IPS-20b (cell line): ENCODE measurements around the gene CAMKK1.
"Not testable (repeated sequence)": the region's sequence is repeated elsewhere in the genome, so short reads cannot be mapped to it uniquely, and the experiment has no call there.

Experiments used
- H3K27ac ChIP-seq: one replicate; pipeline ENCODE4 v1.5.1; 2013; ENCODE audit warnings: low read length
- H3K27me3 ChIP-seq: 2 replicates; pipeline ENCODE4 v1.6.1; 2013; ENCODE audit warnings: mild to moderate bottlenecking, low read length, inconsistent platforms; ENCODE audit not compliant: insufficient read depth
- H3K36me3 ChIP-seq: 2 replicates; pipeline ENCODE4 v1.6.1; 2013; ENCODE audit warnings: low read depth, mild to moderate bottlenecking, inconsistent platforms, low read length, moderate library complexity; ENCODE audit not compliant: insufficient read depth
- H3K4me1 ChIP-seq: 2 replicates; pipeline ENCODE4 v1.6.1; 2013; ENCODE audit warnings: mild to moderate bottlenecking, control low read depth, inconsistent platforms, low read length, moderate library complexity; ENCODE audit not compliant: insufficient read depth
- H3K4me3 ChIP-seq: 2 replicates; pipeline ENCODE4 v1.5.1; 2013; ENCODE audit warnings: mild to moderate bottlenecking, low read length, inconsistent platforms
- H3K9ac ChIP-seq: 2 replicates; pipeline ENCODE4 v1.6.1; 2013; ENCODE audit warnings: low read depth, mild to moderate bottlenecking, inconsistent platforms, low read length, moderate library complexity
- H3K9me3 ChIP-seq: 2 replicates; pipeline ENCODE4 v1.6.1; 2013; ENCODE audit warnings: mild to moderate bottlenecking, low read depth, low read length, inconsistent platforms; ENCODE audit not compliant: insufficient read depth

The CAMKK1 gene

DNA sequence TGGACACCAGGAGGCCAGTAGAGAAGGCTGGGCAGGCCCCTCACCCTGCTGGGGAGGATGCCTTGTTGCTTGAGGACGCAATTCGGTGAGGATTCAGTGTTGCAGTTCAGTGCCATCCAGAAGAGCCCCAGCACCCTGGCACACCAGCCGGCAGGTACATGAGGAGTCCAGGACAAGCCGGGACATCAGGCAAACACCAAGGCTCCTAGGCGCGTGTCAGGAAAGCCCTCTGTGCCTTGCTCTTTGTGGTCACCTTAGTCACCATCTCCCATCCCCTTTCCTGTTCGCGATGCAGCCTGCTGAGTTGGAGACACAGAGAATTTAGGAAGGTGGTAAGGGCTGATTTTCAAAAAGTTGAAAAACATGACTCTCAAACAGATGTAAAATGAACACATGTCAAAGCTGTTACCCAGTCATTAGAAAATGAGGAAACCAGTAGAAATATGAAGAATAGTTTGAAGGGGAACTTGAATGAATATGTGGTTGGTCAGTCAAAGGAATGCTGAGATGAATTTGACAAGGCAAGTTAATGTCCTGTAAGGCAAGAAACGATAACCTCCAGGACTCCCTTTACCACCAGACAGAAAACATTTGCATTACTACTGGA is 44.5 kb downstream of the CAMKK1 start:
- Histone ChIP-seq H3K4me1 (no peaks in the 10 kb centered on the region), H3K27ac (no peak overlapping the region), H3K9ac (no peak overlapping the region), H3K36me3 (peaks cover 10% of the 10 kb centered on the region), H3K27me3 (no peaks in the 10 kb centered on the region), H3K9me3 (no peaks in the 10 kb centered on the region), H3K4me3 (no peak overlapping the region)

DNA sequence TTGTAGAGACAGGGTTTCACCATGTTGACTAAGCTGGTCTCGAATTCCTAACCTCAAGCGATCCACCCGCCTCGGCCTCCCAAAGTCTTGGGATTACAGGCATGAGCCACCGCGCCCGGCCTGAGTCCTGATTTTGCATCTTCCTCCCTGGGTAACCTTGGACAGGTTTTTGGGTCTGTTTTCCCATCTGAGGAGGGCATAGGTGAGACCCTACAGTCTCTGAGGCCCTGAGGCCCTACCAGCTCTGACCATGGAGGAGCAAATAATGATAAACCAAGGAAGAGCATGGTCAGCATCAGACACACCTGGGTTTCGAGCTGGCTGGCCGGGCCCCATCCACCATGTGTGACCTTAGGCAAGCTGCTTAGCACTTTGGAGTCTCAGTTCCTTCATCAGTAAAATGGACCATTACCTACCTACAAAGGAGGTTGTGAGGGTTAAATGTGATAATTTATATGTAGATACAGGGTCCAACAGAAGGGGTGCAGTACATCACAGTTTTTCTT is 45.6 kb downstream of the CAMKK1 start:
- Histone ChIP-seq H3K9me3 (no peaks in the 10 kb centered on the region), H3K36me3 (peaks cover 21% of the 10 kb centered on the region), H3K9ac (no peak overlapping the region), H3K27me3 (no peaks in the 10 kb centered on the region), H3K27ac (no peak overlapping the region), H3K4me3 (no peak overlapping the region), H3K4me1 (no peaks in the 10 kb centered on the region)

DNA sequence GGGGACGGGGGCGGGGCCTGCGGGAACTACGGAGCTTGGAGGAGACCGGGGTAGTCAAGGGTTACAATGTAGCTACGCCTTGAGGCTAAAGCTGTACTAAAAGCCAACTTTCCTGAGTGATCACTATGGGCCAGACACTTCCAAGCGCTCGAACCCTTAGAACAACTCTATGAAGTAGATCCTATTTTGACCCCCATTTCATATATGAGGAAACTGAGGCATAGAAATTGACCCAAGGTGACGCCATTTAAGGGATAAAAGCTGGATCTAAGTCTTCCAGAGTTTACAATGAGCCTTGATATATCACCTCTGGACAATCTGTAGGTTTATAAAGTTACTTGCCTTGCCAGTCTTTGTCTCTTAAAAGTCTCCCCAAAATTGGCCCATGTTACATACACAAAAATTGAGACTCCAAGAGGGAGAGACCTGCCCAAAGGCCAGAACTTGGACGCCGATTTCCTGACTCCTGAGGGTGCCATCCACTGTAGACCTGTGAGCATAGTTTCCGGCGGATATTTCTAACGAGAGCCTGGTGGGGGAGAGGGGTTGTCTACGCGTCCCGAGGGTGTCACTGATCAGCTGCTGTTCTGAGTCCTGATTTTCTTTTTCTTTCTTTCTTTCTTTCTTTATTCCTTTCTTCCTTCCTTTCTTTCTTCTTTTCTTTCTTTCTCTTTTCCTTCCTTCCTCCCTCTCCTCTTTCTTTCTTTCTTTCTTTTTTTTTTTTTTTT is 46.3 kb downstream of the CAMKK1 start:
- Histone ChIP-seq H3K36me3 (peaks cover 28% of the 10 kb centered on the region), H3K4me1 (no peaks in the 10 kb centered on the region), H3K27me3 (no peaks in the 10 kb centered on the region), H3K9ac (no peak overlapping the region), H3K27ac (no peak overlapping the region), H3K4me3 (peak overlapping the region; percentile 51; the same call in 1 of the 2 replicates), H3K9me3 (no peaks in the 10 kb centered on the region)

DNA sequence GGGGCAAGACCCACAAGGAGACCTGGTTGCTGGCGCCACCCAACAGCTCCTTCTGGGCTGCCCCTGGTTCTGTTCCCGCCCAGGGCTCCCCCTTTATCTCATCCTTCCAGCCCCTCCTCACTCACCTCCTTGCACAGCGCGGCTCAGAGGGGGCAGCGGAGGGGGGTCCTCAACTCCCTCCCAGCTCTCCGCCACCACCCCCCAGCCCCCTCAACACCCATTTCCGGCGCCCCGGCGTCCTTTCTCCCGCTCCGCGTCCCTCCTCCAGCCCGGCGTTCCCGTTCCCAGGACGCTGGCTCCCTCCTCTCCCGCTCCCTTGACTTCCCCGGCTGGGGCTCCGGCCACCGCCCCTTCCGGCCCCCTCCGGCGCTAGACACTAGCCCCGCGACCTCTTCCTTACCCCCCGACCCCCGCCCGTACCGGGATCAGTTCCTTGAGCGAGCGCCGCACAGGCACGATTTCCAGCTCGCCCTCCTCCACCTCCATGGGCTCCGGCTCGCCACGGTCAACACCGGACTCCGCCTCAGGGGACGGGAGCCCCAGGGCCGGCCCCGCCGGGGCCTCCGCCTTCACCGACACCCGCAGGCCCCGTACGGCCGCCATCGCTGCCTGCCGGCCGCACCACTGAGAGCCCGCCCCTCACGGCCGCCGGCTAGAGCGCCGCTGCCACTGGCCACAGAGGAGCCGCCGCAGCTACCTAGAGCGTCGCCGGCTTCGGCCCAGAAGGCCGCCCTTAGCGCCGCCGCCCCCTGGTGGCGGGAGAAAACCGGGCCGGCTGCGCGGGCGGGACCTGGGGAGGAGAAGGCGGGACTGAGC is 47.0 kb downstream of the CAMKK1 start, which contains the start of gene NCBP3:
TSS of gene NCBP3 (minus strand) at position 626 of the 816 bp plus-strand sequence. CDS start at position 603, 23 bp downstream.
- H3K36me3 ChIP-seq, result peaks cover 35% of the 10 kb centered on the region
- peak within 1 kb of the TSS; percentile 93 for H3K9ac ChIP-seq
- peak within 1 kb of the TSS; percentile 92 for H3K4me3 ChIP-seq
- no peaks in the 10 kb centered on the region for H3K4me1 ChIP-seq
- no peak within 1 kb of the TSS for H3K27ac ChIP-seq
- H3K9me3 ChIP-seq, result no peaks in the 10 kb centered on the region
- no peaks in the 10 kb centered on the region for H3K27me3 ChIP-seq

DNA sequence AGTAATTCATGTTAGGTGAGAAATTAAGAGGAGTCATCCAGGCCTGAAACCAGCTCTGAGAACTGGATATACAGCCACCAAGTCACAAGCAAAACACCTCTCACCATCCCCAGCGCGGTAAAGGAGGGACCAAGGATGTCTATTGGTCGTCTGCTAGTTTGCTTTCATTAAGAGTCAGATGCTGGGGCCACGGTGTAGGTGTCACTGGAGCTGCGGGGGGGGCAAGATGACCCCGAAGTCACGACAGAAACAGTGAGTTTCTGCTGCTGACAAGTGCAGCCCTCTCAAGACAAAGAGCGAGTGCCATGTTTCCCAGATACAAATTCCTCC is 47.6 kb downstream of the CAMKK1 start:
- peaks cover 40% of the 10 kb centered on the region for H3K36me3 ChIP-seq
- H3K27me3 ChIP-seq, result no peaks in the 10 kb centered on the region
- H3K9me3 ChIP-seq, result no peaks in the 10 kb centered on the region
- H3K4me3 ChIP-seq, result peak overlapping the region; percentile 92
- H3K27ac ChIP-seq, result no peak overlapping the region
- peak overlapping the region; percentile 93 for H3K9ac ChIP-seq
- no peaks in the 10 kb centered on the region for H3K4me1 ChIP-seq

DNA sequence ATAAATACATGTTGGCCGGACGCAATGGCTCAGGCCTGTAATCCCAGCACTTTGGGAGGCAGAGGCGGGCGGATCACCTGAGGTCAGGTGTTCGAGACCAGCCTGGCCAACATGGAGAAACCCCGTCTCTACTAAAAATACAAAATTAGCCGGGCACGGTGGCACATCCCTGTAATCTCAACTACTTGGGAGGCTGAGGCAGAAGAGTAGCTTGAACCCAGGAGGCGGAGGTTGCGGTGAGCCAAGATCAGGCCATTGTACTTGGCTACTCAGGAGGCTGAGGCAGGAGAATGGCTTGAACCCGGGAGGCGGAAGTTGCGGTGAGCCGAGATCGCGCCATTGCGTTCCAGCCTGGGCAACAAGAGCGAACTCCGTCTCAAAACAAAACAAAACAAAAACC is 48.3 kb downstream of the CAMKK1 start:
- not testable (repeated sequence) for H3K4me1 ChIP-seq, H3K9me3 ChIP-seq, H3K27me3 ChIP-seq, H3K27ac ChIP-seq
- Histone ChIP-seq H3K9ac (peak overlapping the region; percentile 93; the same call in 1 of the 2 replicates), H3K4me3 (peak overlapping the region; percentile 92; the same call in 1 of the 2 replicates), H3K36me3 (peaks cover 47% of the 10 kb centered on the region)

DNA sequence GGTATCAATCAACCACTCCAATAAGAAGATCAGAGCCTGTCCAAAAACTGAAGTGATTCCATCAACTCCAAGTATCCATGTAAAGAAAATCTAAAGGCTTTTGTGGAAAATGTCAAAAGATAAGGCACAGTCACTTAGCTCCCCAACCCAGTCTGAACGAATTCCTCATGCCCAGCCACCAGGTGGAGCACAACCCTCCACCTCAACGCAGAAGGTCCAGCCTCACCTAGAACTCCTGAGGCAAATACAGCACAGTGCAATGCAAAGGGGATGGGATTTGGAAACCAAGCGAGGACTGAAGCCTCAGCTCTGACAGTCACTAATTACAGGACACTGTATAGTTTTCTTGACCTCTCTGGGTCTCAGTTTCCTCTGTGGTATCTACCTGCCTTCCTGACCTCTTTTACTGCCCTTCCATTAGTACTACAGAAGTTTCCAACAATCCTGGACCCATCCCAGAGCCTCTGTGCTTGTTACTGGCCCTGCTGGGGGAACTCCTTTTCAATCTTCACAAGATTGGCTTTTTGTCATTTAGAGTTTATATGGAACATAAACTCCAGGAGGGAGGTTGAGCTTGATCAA is 48.8 kb downstream of the CAMKK1 start:
- Histone ChIP-seq H3K4me1 (no peaks in the 10 kb centered on the region), H3K27ac (no peak overlapping the region), H3K27me3 (no peaks in the 10 kb centered on the region), H3K36me3 (peaks cover 53% of the 10 kb centered on the region), H3K9me3 (no peaks in the 10 kb centered on the region), H3K9ac (no peak overlapping the region), H3K4me3 (no peak overlapping the region)

DNA sequence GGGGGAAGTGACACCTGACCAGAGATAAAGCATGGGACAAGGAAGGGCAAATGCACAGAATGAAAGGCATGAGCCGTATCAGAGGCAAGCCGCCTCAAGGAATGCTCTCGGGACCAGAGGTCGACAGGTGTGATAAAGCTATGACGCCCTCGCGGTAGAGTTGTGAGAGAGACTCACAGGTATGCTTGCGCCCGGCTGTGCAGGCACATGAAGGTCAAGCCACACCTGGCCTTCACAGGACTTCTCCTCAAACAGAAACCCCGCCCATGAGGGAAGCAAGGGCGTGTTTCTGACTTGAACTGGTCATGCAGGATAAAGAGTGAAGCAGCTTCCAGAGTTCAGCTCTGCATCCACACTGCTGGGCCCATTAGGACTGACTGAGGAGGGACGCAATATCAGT is 54.6 kb downstream of the CAMKK1 start:
- H3K36me3 ChIP-seq, result peaks cover 91% of the 10 kb centered on the region
- no peaks in the 10 kb centered on the region for H3K27me3 ChIP-seq
- no peaks in the 10 kb centered on the region for H3K9me3 ChIP-seq
- no peak overlapping the region for H3K4me3 ChIP-seq
- no peak overlapping the region for H3K9ac ChIP-seq
- H3K4me1 ChIP-seq, result no peaks in the 10 kb centered on the region
- no peak overlapping the region for H3K27ac ChIP-seq

DNA sequence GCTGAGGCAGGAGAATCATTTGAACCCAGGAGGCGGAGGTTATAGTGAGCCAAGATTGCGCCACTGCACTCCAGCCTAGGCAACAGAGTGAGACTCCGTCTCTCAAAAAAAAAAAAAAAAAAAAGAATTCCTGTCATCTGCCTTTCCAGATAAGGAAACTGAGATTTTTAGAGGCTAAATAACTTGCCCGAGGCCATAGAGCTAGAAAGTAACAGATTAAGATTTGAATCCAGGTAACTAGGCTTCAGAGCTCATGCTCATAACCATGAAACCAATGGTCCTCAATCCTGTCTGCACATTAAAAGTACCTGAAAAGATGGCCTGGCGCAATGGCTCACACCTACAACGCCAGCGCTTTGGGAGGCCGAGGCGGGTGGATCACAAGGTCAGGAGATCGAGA is 56.3 kb downstream of the CAMKK1 start:
- Histone ChIP-seq H3K27ac (no peak overlapping the region), H3K36me3 (peaks cover 80% of the 10 kb centered on the region), H3K9me3 (no peaks in the 10 kb centered on the region), H3K4me3 (no peak overlapping the region), H3K4me1 (no peaks in the 10 kb centered on the region), H3K9ac (no peak overlapping the region), H3K27me3 (no peaks in the 10 kb centered on the region)

DNA sequence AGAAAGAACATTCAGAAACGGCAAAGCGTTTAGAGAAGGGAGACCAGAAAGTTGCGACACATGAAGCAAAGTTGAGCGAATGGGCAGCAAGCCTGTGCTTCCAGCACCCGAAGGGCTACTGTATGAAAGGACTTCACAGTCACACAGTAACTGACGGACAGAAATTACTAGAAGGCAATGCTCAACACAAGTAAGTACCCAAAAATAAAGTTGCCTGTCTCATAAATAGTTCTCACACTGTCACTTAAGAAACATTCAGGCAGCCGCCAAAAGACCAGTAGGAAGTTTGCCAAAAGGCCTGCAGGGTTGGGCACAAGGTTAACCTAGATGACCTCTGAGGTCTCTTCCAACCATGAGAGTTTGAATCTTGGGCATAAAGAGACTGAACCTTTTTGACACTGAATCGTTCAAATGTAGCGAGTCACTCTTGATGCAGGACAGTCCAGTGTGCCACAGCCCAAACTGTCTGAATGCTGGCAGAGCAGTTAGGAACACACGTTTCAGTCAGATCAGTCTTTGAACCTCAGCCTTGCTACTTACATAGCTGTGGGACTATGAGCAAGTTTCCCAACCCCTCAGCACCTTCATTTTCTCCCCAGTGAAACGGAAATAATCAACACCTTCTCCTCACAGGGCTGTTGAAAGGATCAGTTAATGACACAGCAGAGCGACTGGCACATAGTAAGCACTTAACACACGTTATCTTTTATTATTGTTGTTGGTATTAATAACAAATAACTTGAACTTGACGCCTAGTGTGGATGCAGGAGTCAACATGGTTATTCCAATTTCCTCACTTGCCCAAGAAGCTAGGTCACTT is 57.2 kb downstream of the CAMKK1 start:
- Histone ChIP-seq H3K27me3 (no peaks in the 10 kb centered on the region), H3K4me1 (no peaks in the 10 kb centered on the region), H3K4me3 (no peak overlapping the region), H3K36me3 (peaks cover 72% of the 10 kb centered on the region), H3K9ac (no peak overlapping the region), H3K27ac (no peak overlapping the region), H3K9me3 (no peaks in the 10 kb centered on the region)

DNA sequence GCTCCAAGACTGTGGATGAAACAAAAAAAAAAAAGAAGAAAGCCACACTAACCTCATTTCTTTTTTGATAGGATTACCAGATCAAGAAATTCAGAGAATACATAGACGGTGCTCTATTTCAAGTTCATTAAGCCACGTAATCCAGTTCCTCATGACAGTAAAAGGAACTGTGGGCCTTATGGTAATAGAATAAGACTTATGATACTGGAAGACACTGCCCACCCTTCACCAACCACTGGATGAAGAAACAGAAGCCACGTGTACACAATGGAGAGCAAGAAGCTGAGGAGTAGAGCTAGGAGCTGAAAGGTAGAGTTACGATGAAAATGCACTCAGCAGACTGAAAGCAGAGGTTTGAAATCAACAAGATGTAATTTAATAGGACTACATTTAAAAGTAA is 58.0 kb downstream of the CAMKK1 start:
- no peaks in the 10 kb centered on the region for H3K4me1 ChIP-seq
- H3K9ac ChIP-seq, result no peak overlapping the region
- no peaks in the 10 kb centered on the region for H3K9me3 ChIP-seq
- H3K27me3 ChIP-seq, result no peaks in the 10 kb centered on the region
- peaks cover 69% of the 10 kb centered on the region for H3K36me3 ChIP-seq
- H3K27ac ChIP-seq, result no peak overlapping the region
- no peak overlapping the region for H3K4me3 ChIP-seq
